Measurements from ENCODE around the gene ITGA6. TPM values are rescaled to one million over a fixed set of nuclear protein-coding genes. Genes with fewer than 3 reads are reported as not detected.
"Not testable (repeated sequence)": the region's sequence is repeated elsewhere in the genome, so short reads cannot be mapped to it uniquely, and the experiment has no call there.

Gene ITGA6
- total RNA-seq, 1 experiment from 2014 or later: 93.1 TPM

- intact Hi-C loops (cut with micrococcal nuclease); H3K27ac ChIP-seq (ENCODE audit: low read depth, low read length); H3K27me3 ChIP-seq (ENCODE audit: insufficient read depth, low read length); H3K79me2 ChIP-seq (ENCODE audit: insufficient read depth, low read length); POLR2A ChIA-PET; DNase-seq (ENCODE audit: low read depth, low spot score); H3K36me3 ChIP-seq (ENCODE audit: control insufficient read depth in 1 of 2, insufficient read depth in 2 of 2, low read length in 2 of 2); H3K9me2 ChIP-seq (ENCODE audit: insufficient read depth); ATAC-seq; H3K4me3 ChIP-seq (replicated peaks in 1 of 2; ENCODE audit: low read depth in 1 of 2, low read length in 2 of 2); H3K9ac ChIP-seq (ENCODE audit: low read length); BruUV-seq (replicated peaks); CTCF ChIA-PET; H4K20me1 ChIP-seq (ENCODE audit: insufficient read depth); H3K4me2 ChIP-seq (ENCODE audit: low read length); H2AFZ ChIP-seq (ENCODE audit: low read depth, low read length, poor library complexity, severe bottlenecking); H3K9me3 ChIP-seq (ENCODE audit: control insufficient read depth in 1 of 2, insufficient read depth in 1 of 2, low read depth in 1 of 2, low read length in 2 of 2); RAD21 ChIA-PET (ENCODE audit: low non-redundant PET in 1 of 2, low total read pairs in 2 of 2, uncharacterized antibody in 2 of 2, unreplicated experiment in 2 of 2): not testable (repeated sequence)
- H3K4me1 ChIP-seq (ENCODE audit: control insufficient read depth in 1 of 2, insufficient read depth in 2 of 2, low read length in 2 of 2): peaks cover 0 to 15% of the 10 kb centered on the region in 2 experiments; a peak in 2 of 4 replicates
These were observed 122.4 kb downstream of the ITGA6 start for GRCh38 chr2:172549802-172550201.

GRCh38 chr2:172550419-172550818 is 123.0 kb downstream of the ITGA6 start:
- Histone ChIP-seq H3K27me3 (ENCODE audit: insufficient read depth, low read length) (no peaks in the 10 kb centered on the region), H3K4me3 (replicated peaks in 1 of 2; ENCODE audit: low read depth in 1 of 2, low read length in 2 of 2) (no peak overlapping the region), H3K27ac (ENCODE audit: low read depth, low read length) (no peak overlapping the region), H4K20me1 (ENCODE audit: insufficient read depth) (no peaks in the 10 kb centered on the region), H3K9ac (ENCODE audit: low read length) (no peak overlapping the region), H3K9me3 (ENCODE audit: control insufficient read depth in 1 of 2, insufficient read depth in 1 of 2, low read depth in 1 of 2, low read length in 2 of 2) (0 out of 4 replicates have a peak, but pooled peaks cover 0 to 3% of the 10 kb centered on the region in 2 experiments), H3K36me3 (ENCODE audit: control insufficient read depth in 1 of 2, insufficient read depth in 2 of 2, low read length in 2 of 2) (no peaks in the 10 kb centered on the region), H3K4me2 (ENCODE audit: low read length) (no peak overlapping the region), H3K4me1 (ENCODE audit: control insufficient read depth in 1 of 2, insufficient read depth in 2 of 2, low read length in 2 of 2) (peaks cover 0 to 21% of the 10 kb centered on the region in 2 experiments; a peak in 2 of 4 replicates), H2AFZ (ENCODE audit: low read depth, low read length, poor library complexity, severe bottlenecking) (no peak overlapping the region), H3K79me2 (ENCODE audit: insufficient read depth, low read length) (no peaks in the 10 kb centered on the region), H3K9me2 (ENCODE audit: insufficient read depth) (no peaks in the 10 kb centered on the region)
- ATAC-seq (no peak), DNase-seq (ENCODE audit: low read depth, low spot score) (no peak)
- CTCF ChIA-PET: no interaction called here
- no TSS peak for BruUV-seq (replicated peaks)
- intact Hi-C loops (cut with micrococcal nuclease): no loop called here
- POLR2A ChIA-PET: no interaction called here
- RAD21 ChIA-PET (ENCODE audit: low non-redundant PET in 1 of 2, low total read pairs in 2 of 2, uncharacterized antibody in 2 of 2, unreplicated experiment in 2 of 2): no interaction called here
- TF ChIP-seq ZBTB33 (IDR thresholded peaks at IDR 0.05; ENCODE audit: extremely low read depth, insufficient replicate concordance, low read length) (no peak), EGR1 (IDR thresholded peaks at IDR 0.05; ENCODE audit: low read depth) (no peak), ZFX (IDR thresholded peaks at IDR 0.05) (no peak), SP1 (IDR thresholded peaks at IDR 0.05; ENCODE audit: low read depth) (no peak), TCF7L2 (IDR thresholded peaks at IDR 0.05; ENCODE audit: borderline replicate concordance, extremely low read depth, insufficient read depth, insufficient read length) (no peak), REST (IDR thresholded peaks at IDR 0.05; ENCODE audit: low read depth) (no peak), JUND (IDR thresholded peaks at IDR 0.05) (no peak), RAD21 (IDR thresholded peaks at IDR 0.05; ENCODE audit: low read depth) (no peak), SRF (IDR thresholded peaks at IDR 0.05; ENCODE audit: low read depth) (no peak), YY1 (IDR thresholded peaks at IDR 0.05; ENCODE audit: extremely low read depth, insufficient replicate concordance, low read depth, low read length) (no peak), EZH2 (IDR thresholded peaks at IDR 0.05) (no peak), FOSL1 (IDR thresholded peaks at IDR 0.05; ENCODE audit: low read depth) (no peak), EZH2phosphoT487 (IDR thresholded peaks at IDR 0.05; ENCODE audit: borderline replicate concordance) (no peak), CTCF (IDR thresholded peaks at IDR 0.05 in 2 of 3, conservative IDR thresholded peaks at IDR 0.05 in 1 of 3; ENCODE audit: borderline replicate concordance in 1 of 3, insufficient read depth in 1 of 3, low read depth in 2 of 3, low read length in 2 of 3) (no peak)

All from HCT116 (cell line).